MM.1S (cell line): ENCODE data around the gene ATP2A3.

ENCODE experiments used
- DNase-seq: peaks from one replicate; pipeline ENCODE4 v3.0.0-alpha.2; 2015
- H2AFZ ChIP-seq: fragments of 300-600 bp; sonication (generic); 2 replicates; pipeline ENCODE4 v1.6.0; 2016; ENCODE audit warnings: antibody characterized with exemption, low read length
- H3F3A ChIP-seq: fragments of 300-600 bp; sonication (generic); 2 replicates; pipeline ENCODE4 v1.6.1; 2016; ENCODE audit warnings: mild to moderate bottlenecking, antibody characterized with exemption, low read length, moderate library complexity, mixed read lengths; ENCODE audit not compliant: insufficient read depth
- H3K27ac ChIP-seq: fragments of 300-600 bp; sonication (generic); 2 replicates; pipeline ENCODE4 v1.5.1; 2016; ENCODE audit warnings: mild to moderate bottlenecking, low read length
- H3K27me3 ChIP-seq: fragments of 300-600 bp; sonication (generic); replicated peaks from 2 replicates; pipeline ENCODE4 v1.6.0; 2016; ENCODE audit warnings: low read length; ENCODE audit not compliant: insufficient read depth
- H3K36me3 ChIP-seq: fragments of 300-600 bp; sonication (generic); replicated peaks from 2 replicates; pipeline ENCODE4 v1.6.1; 2016; ENCODE audit warnings: mild to moderate bottlenecking, low read length, mixed read lengths; ENCODE audit not compliant: insufficient read depth
- H3K4me1 ChIP-seq: fragments of 300-600 bp; sonication (generic); 2 replicates; pipeline ENCODE4 v1.6.1; 2016; ENCODE audit warnings: low read length, mixed read lengths
- H3K4me2 ChIP-seq: fragments of 300-600 bp; sonication (generic); 2 replicates; pipeline ENCODE4 v1.6.0; 2016; ENCODE audit warnings: low read depth, low read length
- H3K4me3 ChIP-seq: fragments of 300-600 bp; sonication (generic); 2 replicates; pipeline ENCODE4 v1.5.1; 2016; ENCODE audit warnings: low read length, mixed read lengths
- H3K79me2 ChIP-seq: fragments of 300-600 bp; sonication (generic); 2 replicates; pipeline ENCODE4 v1.6.1; 2016; ENCODE audit warnings: mixed run types, low read length, mixed read lengths
- H3K9ac ChIP-seq: fragments of 300-600 bp; sonication (generic); 2 replicates; pipeline ENCODE4 v1.6.1; 2016; ENCODE audit warnings: low read length, mixed read lengths
- H3K9me2 ChIP-seq: fragments of 300-600 bp; sonication (generic); replicated peaks from 2 replicates; pipeline ENCODE4 v1.6.1; 2016; ENCODE audit warnings: mild to moderate bottlenecking, low read length, mixed read lengths; ENCODE audit not compliant: insufficient read depth
- H3K9me3 ChIP-seq: fragments of 300-600 bp; sonication (generic); replicated peaks from 2 replicates; pipeline ENCODE4 v1.6.1; 2016; ENCODE audit warnings: mild to moderate bottlenecking, low read length, mixed read lengths; ENCODE audit not compliant: insufficient read depth
- H4K20me1 ChIP-seq: fragments of 300-600 bp; sonication (generic); 2 replicates; pipeline ENCODE4 v1.6.1; 2016; ENCODE audit warnings: mild to moderate bottlenecking, low read length, moderate library complexity, mixed read lengths; ENCODE audit not compliant: insufficient read depth
- CTCF ChIP-seq: fragments of 300-600 bp; sonication (generic); IDR thresholded peaks from 2 replicates; pipeline ENCODE4 v1.5.1; 2016; ENCODE audit warnings: antibody characterized with exemption, low read length, mixed read lengths
- EZH2 ChIP-seq: fragments of 300-600 bp; sonication (generic); optimal IDR thresholded peaks from 2 replicates; pipeline ENCODE3; 2017; ENCODE audit warnings: low read depth, mild to moderate bottlenecking, antibody characterized with exemption, low read length, mixed read lengths
- EZH2phosphoT487 ChIP-seq: fragments of 300-600 bp; sonication (generic); IDR thresholded peaks from 2 replicates; pipeline ENCODE4 v1.6.1; 2018; ENCODE audit warnings: antibody characterized with exemption, low read length

The ATP2A3 gene

GRCh38 chr17:3978421-3979289 lies 14.4 kb upstream of the ATP2A3 start:
- no peaks in the 10 kb centered on the region for H3K79me2 ChIP-seq
- DNase-seq: no peak
- H4K20me1 ChIP-seq: no peaks in the 10 kb centered on the region
- H3K27me3 ChIP-seq: no peaks in the 10 kb centered on the region
- H3K4me3 ChIP-seq: no peak overlapping the region
- no peaks in the 10 kb centered on the region for H3K36me3 ChIP-seq
- H3K27ac ChIP-seq: no peak overlapping the region
- H3F3A ChIP-seq: no peaks in the 10 kb centered on the region
- H3K4me2 ChIP-seq: no peak overlapping the region
- H3K9me3 ChIP-seq: no peaks in the 10 kb centered on the region
- H3K9me2 ChIP-seq: no peaks in the 10 kb centered on the region
- H3K4me1 ChIP-seq: 0 out of 2 replicates have a peak, but pooled peaks cover under 1% of the 10 kb centered on the region
- no peak for TF ChIP-seq CTCF
- TF ChIP-seq EZH2: no peak
- H3K9ac ChIP-seq: no peak overlapping the region
- no peak overlapping the region for H2AFZ ChIP-seq

GRCh38 chr17:3977387-3977786 lies 13.2 kb upstream of the ATP2A3 start:
- Histone ChIP-seq H3K4me3 (no peak overlapping the region), H3K36me3 (no peaks in the 10 kb centered on the region)

GRCh38 chr17:3976675-3977171 lies 12.5 kb upstream of the ATP2A3 start:
- H3K9ac ChIP-seq: no peak overlapping the region
- no peaks in the 10 kb centered on the region for H3K4me1 ChIP-seq
- no peak for TF ChIP-seq EZH2phosphoT487
- no peak for TF ChIP-seq EZH2
- no peak for TF ChIP-seq CTCF
- H3K36me3 ChIP-seq: no peaks in the 10 kb centered on the region
- H3K27ac ChIP-seq: no peak overlapping the region
- no peaks in the 10 kb centered on the region for H3K79me2 ChIP-seq
- H3K4me3 ChIP-seq: no peak overlapping the region
- no peaks in the 10 kb centered on the region for H4K20me1 ChIP-seq
- no peak overlapping the region for H3K4me2 ChIP-seq
- H2AFZ ChIP-seq: no peak overlapping the region
- 0 out of 2 replicates have a peak, but pooled peaks cover 5% of the 10 kb centered on the region for H3K27me3 ChIP-seq
- H3K9me3 ChIP-seq: no peaks in the 10 kb centered on the region
- H3K9me2 ChIP-seq: no peaks in the 10 kb centered on the region
- DNase-seq: no peak
- no peaks in the 10 kb centered on the region for H3F3A ChIP-seq

More at GRCh38 chr17:3977387-3977786, 13.2 kb upstream of the ATP2A3 start:
- Histone ChIP-seq H2AFZ (no peak overlapping the region), H3K27me3 (0 out of 2 replicates have a peak, but pooled peaks cover 1% of the 10 kb centered on the region), H3F3A (no peaks in the 10 kb centered on the region), H3K9me3 (no peaks in the 10 kb centered on the region), H3K9me2 (no peaks in the 10 kb centered on the region), H3K9ac (no peak overlapping the region), H3K4me2 (no peak overlapping the region), H3K27ac (no peak overlapping the region), H3K79me2 (no peaks in the 10 kb centered on the region), H3K4me1 (no peaks in the 10 kb centered on the region), H4K20me1 (no peaks in the 10 kb centered on the region)
- DNase-seq: no peak
- TF ChIP-seq EZH2phosphoT487: no peak
- TF ChIP-seq EZH2: no peak
- TF ChIP-seq CTCF: no peak
